ENCODE measurements around the gene INPP5E.

DNA sequence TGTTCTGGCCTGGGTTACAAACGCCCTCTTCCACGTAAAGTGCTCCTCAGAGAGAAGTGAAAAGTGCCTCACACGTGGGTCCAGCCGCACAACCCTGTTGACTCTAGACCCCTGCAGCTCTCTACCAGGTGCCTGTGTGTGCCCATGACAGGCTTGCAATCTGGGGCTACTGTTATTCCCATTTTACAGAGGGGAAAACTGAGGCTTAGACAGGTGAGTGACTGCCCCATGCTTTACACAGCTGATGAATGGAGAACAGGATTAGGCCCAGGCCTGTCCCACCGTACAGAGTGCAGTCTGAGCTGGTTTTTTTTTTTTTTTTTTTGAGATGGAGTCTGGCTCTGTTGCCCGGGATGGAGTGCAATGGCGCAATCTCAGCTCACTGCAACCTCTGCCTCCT, 6.2 kb upstream of the INPP5E start:
- TF ChIP-seq, protein P1, sequence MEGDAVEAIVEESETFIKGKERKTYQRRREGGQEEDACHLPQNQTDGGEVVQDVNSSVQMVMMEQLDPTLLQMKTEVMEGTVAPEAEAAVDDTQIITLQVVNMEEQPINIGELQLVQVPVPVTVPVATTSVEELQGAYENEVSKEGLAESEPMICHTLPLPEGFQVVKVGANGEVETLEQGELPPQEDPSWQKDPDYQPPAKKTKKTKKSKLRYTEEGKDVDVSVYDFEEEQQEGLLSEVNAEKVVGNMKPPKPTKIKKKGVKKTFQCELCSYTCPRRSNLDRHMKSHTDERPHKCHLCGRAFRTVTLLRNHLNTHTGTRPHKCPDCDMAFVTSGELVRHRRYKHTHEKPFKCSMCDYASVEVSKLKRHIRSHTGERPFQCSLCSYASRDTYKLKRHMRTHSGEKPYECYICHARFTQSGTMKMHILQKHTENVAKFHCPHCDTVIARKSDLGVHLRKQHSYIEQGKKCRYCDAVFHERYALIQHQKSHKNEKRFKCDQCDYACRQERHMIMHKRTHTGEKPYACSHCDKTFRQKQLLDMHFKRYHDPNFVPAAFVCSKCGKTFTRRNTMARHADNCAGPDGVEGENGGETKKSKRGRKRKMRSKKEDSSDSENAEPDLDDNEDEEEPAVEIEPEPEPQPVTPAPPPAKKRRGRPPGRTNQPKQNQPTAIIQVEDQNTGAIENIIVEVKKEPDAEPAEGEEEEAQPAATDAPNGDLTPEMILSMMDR (tag by site-specific recombination; IDR thresholded peaks at IDR 0.05) = no peak
- TF ChIP-seq ZBTB44 (tag by site-specific recombination; IDR thresholded peaks at IDR 0.05) (no peak), HOXC10 (CRISPR knock-in tag; IDR thresholded peaks at IDR 0.05) (no peak), ZNF175 (tag by site-specific recombination; IDR thresholded peaks at IDR 0.05) (no peak), ZNF830 (tag by site-specific recombination; IDR thresholded peaks at IDR 0.05; ENCODE audit: low read depth) (no peak), ZNF274 (IDR thresholded peaks at IDR 0.05; ENCODE audit: low read length) (no peak), ZNF274 (tag by site-specific recombination; IDR thresholded peaks at IDR 0.05; ENCODE audit: borderline replicate concordance) (no peak), ZNF585B (tag by site-specific recombination; IDR thresholded peaks at IDR 0.05) (no peak), ZNF776 (tag by site-specific recombination; IDR thresholded peaks at IDR 0.05; ENCODE audit: borderline replicate concordance) (no peak)
- TF ChIP-seq, protein P2, sequence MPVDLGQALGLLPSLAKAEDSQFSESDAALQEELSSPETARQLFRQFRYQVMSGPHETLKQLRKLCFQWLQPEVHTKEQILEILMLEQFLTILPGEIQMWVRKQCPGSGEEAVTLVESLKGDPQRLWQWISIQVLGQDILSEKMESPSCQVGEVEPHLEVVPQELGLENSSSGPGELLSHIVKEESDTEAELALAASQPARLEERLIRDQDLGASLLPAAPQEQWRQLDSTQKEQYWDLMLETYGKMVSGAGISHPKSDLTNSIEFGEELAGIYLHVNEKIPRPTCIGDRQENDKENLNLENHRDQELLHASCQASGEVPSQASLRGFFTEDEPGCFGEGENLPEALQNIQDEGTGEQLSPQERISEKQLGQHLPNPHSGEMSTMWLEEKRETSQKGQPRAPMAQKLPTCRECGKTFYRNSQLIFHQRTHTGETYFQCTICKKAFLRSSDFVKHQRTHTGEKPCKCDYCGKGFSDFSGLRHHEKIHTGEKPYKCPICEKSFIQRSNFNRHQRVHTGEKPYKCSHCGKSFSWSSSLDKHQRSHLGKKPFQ (tag by site-specific recombination; IDR thresholded peaks at IDR 0.05) = no peak

Measured in HEK293 (cell line).